Fibroblast of lung (primary cell): ENCODE measurements around the gene SYNPR. TPM values are rescaled to one million over a fixed set of nuclear protein-coding genes. Genes with fewer than 3 reads are reported as not detected.

Experiments
- DNase-seq, 2 donors: peaks; one replicate each; pipeline versions ENCODE4 v3.0.0 to v3.0.0-alpha.2; 2010; ENCODE audit warnings: low read depth in 2 of 2
- H2AFZ ChIP-seq: 2 replicates; pipeline ENCODE4 v1.5.1; 2012; ENCODE audit warnings: low read length, control low read depth, inconsistent platforms
- H3K27ac ChIP-seq: 2 replicates; pipeline ENCODE4 v1.5.1; 2011; ENCODE audit warnings: low read length, control low read depth; ENCODE audit not compliant: insufficient read depth
- H3K27me3 ChIP-seq: 2 replicates; pipeline ENCODE4 v1.5.1; 2011; ENCODE audit warnings: mild to moderate bottlenecking, low read length; ENCODE audit not compliant: control insufficient read depth, insufficient read depth
- H3K36me3 ChIP-seq: 2 replicates; pipeline ENCODE4 v1.5.1; 2011; ENCODE audit warnings: low read length; ENCODE audit not compliant: control insufficient read depth, insufficient read depth
- H3K4me1 ChIP-seq: 2 replicates; pipeline ENCODE4 v1.5.1; 2011; ENCODE audit warnings: low read length; ENCODE audit not compliant: control insufficient read depth, insufficient read depth; ENCODE audit errors: extremely low read depth
- H3K4me2 ChIP-seq: 2 replicates; pipeline ENCODE4 v1.5.1; 2011; ENCODE audit warnings: low read length, control low read depth; ENCODE audit not compliant: insufficient read depth; ENCODE audit errors: extremely low read depth
- H3K4me3 ChIP-seq, 4 experiments: fragments of 200-600 bp in 1 of 4; sonication (generic) in 1 of 4; replicated peaks in 1 of 4; 2 replicates each; pipeline ENCODE4 v1.5.1; 2011 to 2016; ENCODE audit warnings: low read length in 4 of 4, low read depth in 3 of 4, mild to moderate bottlenecking in 3 of 4, control low read depth in 2 of 4, inconsistent platforms in 1 of 4, mixed read lengths in 1 of 4; ENCODE audit not compliant: insufficient read depth in 1 of 4; ENCODE audit errors: control extremely low read depth in 1 of 4
- H3K79me2 ChIP-seq: 2 replicates; pipeline ENCODE4 v1.5.1; 2012; ENCODE audit warnings: mild to moderate bottlenecking, low read length, inconsistent platforms; ENCODE audit not compliant: control insufficient read depth, insufficient read depth
- H3K9ac ChIP-seq: 2 replicates; pipeline ENCODE4 v1.5.1; 2011; ENCODE audit warnings: mild to moderate bottlenecking, low read length, control low read depth; ENCODE audit not compliant: insufficient read depth
- H3K9me3 ChIP-seq: 2 replicates; pipeline ENCODE4 v1.5.1; 2012; ENCODE audit warnings: low read depth, low read length; ENCODE audit not compliant: control insufficient read depth, insufficient read depth
- H4K20me1 ChIP-seq: 2 replicates; pipeline ENCODE4 v1.5.1; 2011; ENCODE audit warnings: low read length; ENCODE audit not compliant: control insufficient read depth, insufficient read depth; ENCODE audit errors: extremely low read depth
- CTCF ChIP-seq, 2 donors: IDR thresholded peaks in 1 of 2; conservative IDR thresholded peaks in 1 of 2; 1 replicate in 1 of 2; 2 replicates in 1 of 2; pipeline ENCODE4 v1.5.1; 2011 to 2012; ENCODE audit warnings: low read length in 2 of 2, control low read depth in 1 of 2, inconsistent platforms in 1 of 2, low read depth in 1 of 2, mild to moderate bottlenecking in 1 of 2
- EZH2 ChIP-seq: IDR thresholded peaks from 2 replicates; pipeline ENCODE4 v1.5.1; 2012; ENCODE audit warnings: low read length, control low read depth, mild to moderate bottlenecking; ENCODE audit errors: missing control alignments
- polyA plus RNA-seq, 2 donors: library from polyadenylated mRNA; depleted of rRNA in 1 of 2; stranded (reverse) in 1 of 2; unstranded in 1 of 2; fragments of >200 nt; gene quantifications; 2 replicates each; pipeline ENCODE4 v1.2.1, GENCODE V29; 2011 to 2012; ENCODE audit warnings: missing spikeins in 1 of 2
- total RNA-seq: library from RNA; depleted of rRNA; stranded (reverse); fragments of >200 nt; gene quantifications from 2 replicates; pipeline ENCODE4 v1.2.1, GENCODE V29; 2014

The SYNPR gene
- total and polyA plus RNA-seq, 2 donors (not counting 1 experiment from before 2014, with no cell fraction given): not detected

GRCh38 chr3:63456901-63457300, 178.8 kb downstream of the SYNPR start:
- Histone ChIP-seq H3K4me1 (no peaks in the 10 kb centered on the region), H3K27me3 (no peaks in the 10 kb centered on the region), H3K4me2 (no peak overlapping the region), H3K4me3 (no peak overlapping the region), H3K79me2 (no peaks in the 10 kb centered on the region), H3K36me3 (no peaks in the 10 kb centered on the region), H4K20me1 (no peaks in the 10 kb centered on the region), H3K9ac (no peak overlapping the region), H2AFZ (no peak overlapping the region), H3K9me3 (no peaks in the 10 kb centered on the region), H3K27ac (no peak overlapping the region)
- TF ChIP-seq EZH2: no peak
- TF ChIP-seq CTCF (conservative IDR thresholded peaks at IDR 0.05 in 1 of 2, IDR thresholded peaks at IDR 0.05 in 1 of 2; ENCODE audit: low read depth in 1 of 2, low read length in 2 of 2): no peak
- no peak for DNase-seq

DNA sequence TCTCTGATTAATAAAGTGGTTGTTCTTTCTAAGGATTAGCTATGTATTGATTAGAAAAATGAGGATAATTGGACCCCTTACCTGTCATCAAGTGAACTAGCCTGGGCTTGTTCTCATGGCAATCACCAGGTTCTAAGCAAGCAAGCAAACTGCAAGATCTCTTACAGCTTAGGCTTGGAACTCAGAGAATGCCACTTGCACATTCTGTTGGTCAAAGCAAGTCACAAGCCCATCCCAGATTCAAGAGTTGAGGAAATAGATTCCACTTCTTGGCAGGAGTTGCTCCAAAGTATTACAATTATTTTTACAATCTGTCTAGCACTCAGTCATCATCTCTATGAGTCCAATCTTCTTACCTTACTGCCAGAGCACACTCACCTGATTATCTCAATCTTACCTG, 180.3 kb downstream of the SYNPR start:
- H3K9ac ChIP-seq: no peak overlapping the region
- no peak overlapping the region for H2AFZ ChIP-seq
- H3K4me2 ChIP-seq: no peak overlapping the region
- H4K20me1 ChIP-seq: no peaks in the 10 kb centered on the region
- H3K27me3 ChIP-seq: no peaks in the 10 kb centered on the region
- no peak overlapping the region for H3K27ac ChIP-seq
- no peaks in the 10 kb centered on the region for H3K9me3 ChIP-seq
- no peak overlapping the region for H3K4me3 ChIP-seq
- no peaks in the 10 kb centered on the region for H3K79me2 ChIP-seq
- TF ChIP-seq EZH2 (no peak), CTCF (conservative IDR thresholded peaks at IDR 0.05 in 1 of 2, IDR thresholded peaks at IDR 0.05 in 1 of 2; ENCODE audit: low read depth in 1 of 2, low read length in 2 of 2) (no peak)
- no peak for DNase-seq
- no peaks in the 10 kb centered on the region for H3K36me3 ChIP-seq
- H3K4me1 ChIP-seq: no peaks in the 10 kb centered on the region

DNA sequence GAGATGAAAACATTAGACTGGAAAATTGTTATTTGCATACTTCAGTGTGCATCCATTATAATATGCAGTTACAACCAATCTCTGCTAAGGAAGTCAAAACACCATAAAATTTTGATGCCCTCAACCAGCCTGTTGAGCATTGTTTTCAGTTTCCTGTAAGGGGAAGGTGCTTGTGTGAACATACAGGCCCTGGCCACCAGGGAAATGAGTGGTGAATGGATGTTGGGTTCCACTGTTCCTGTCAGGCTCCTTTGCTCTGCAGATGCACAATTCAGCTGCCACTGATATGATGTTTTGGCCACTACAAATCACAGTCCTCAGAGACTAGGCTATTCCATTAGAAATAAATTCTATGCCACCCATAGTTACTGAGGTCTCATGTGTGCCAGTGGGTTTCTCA, 184.6 kb downstream of the SYNPR start:
- Histone ChIP-seq H3K27me3 (no peaks in the 10 kb centered on the region), H3K79me2 (no peaks in the 10 kb centered on the region), H3K9ac (no peak overlapping the region), H3K9me3 (no peaks in the 10 kb centered on the region), H3K4me1 (no peaks in the 10 kb centered on the region), H3K27ac (no peak overlapping the region), H4K20me1 (no peaks in the 10 kb centered on the region), H3K4me3 (no peak overlapping the region), H3K36me3 (no peaks in the 10 kb centered on the region), H3K4me2 (no peak overlapping the region), H2AFZ (no peak overlapping the region)
- TF ChIP-seq CTCF (conservative IDR thresholded peaks at IDR 0.05 in 1 of 2, IDR thresholded peaks at IDR 0.05 in 1 of 2; ENCODE audit: low read depth in 1 of 2, low read length in 2 of 2): no peak
- TF ChIP-seq EZH2: no peak
- no peak for DNase-seq
